HAP-1 (cell line): ENCODE measurements around the gene DES.
"Not testable (repeated sequence)": the region's sequence is repeated elsewhere in the genome, so short reads cannot be mapped to it uniquely, and the experiment has no call there.

Experiments
- DNase-seq, 2 experiments: peaks; one replicate each; pipeline ENCODE4 v3.0.0-alpha.2; 2016 to 2020; ENCODE audit warnings: low spot score in 2 of 2
- H3K27me3 ChIP-seq: fragments of 250-450 bp; sonication (Bioruptor Pico); 2 replicates; pipeline ENCODE4 v1.5.1; 2020; ENCODE audit warnings: low read depth, mild to moderate bottlenecking, moderate library complexity
- H3K36me3 ChIP-seq: fragments of 250-450 bp; sonication (Bioruptor Pico); replicated peaks from 2 replicates; pipeline ENCODE4 v1.5.1; 2020; ENCODE audit warnings: mild to moderate bottlenecking
- H3K4me1 ChIP-seq: fragments of 250-450 bp; sonication (Bioruptor Pico); 2 replicates; pipeline ENCODE4 v1.5.1; 2020; ENCODE audit warnings: mild to moderate bottlenecking
- H3K4me3 ChIP-seq: fragments of 250-450 bp; sonication (Bioruptor Pico); 2 replicates; pipeline ENCODE4 v1.5.1; 2020; ENCODE audit warnings: mild to moderate bottlenecking, moderate library complexity
- H3K9me3 ChIP-seq: fragments of 250-450 bp; sonication (Bioruptor Pico); 2 replicates; pipeline ENCODE4 v1.5.1; 2020; ENCODE audit warnings: mild to moderate bottlenecking, moderate library complexity
- in situ Hi-C: fragments of 300-500 bp; cut with MboI; formaldehyde crosslinking; loops from 3 replicates; pipeline ENCODE4 v1.14.3; 2020; ENCODE audit warnings: low sequenced_read_pairs, inconsistent platforms, mixed read lengths

DES gene

DNA sequence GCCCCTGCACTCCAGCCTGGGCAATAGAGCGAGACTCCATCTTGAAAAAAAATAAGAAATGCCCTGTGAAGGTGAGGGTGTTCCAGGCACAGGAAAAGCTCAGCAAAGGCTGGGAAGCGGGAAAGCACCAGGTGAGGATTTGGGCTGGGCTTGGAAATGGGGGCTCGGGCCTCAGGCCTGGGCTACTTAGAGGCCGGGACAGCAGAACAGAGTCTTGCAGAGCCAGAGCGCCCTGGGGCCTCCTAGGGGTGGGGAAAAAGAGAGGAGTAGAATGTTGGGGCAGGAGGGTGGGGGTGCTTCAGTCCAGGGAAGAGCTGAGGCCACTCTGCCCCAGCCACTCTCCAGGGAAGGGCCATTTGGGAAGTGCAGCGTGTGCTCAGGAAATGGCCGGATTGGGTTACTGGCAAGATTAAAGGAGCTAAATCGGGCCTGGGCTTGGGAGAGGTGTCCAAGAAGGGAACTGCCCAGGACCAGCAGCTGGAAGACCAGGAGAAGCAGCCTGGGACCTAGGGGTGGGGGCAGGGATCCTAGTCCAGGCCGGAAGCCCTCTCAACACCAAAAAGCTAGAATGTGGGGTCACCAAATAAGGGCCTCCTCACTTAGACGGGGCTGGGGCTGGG lies 13.8 kb upstream of the DES start:
- Histone ChIP-seq H3K4me3 (no peak overlapping the region), H3K4me1 (no peaks in the 10 kb centered on the region), H3K36me3 (no peaks in the 10 kb centered on the region), H3K27me3 (no peaks in the 10 kb centered on the region), H3K9me3 (no peaks in the 10 kb centered on the region)
- in situ Hi-C loops, result loop anchor here (5.0 kb wide), 1 partner anchor 128 kb away; no protein-coding TSS in a partner anchor
- no peak for DNase-seq

- H3K4me1 ChIP-seq, result no peaks in the 10 kb centered on the region
- H3K4me3 ChIP-seq, result no peak overlapping the region
- in situ Hi-C loops, result loop anchor here (5.0 kb wide), 1 partner anchor 127 kb away; no protein-coding TSS in a partner anchor
- DNase-seq, result no peak
- H3K9me3 ChIP-seq, result no peaks in the 10 kb centered on the region
- H3K36me3 ChIP-seq, result no peaks in the 10 kb centered on the region
- H3K27me3 ChIP-seq, result no peaks in the 10 kb centered on the region
Observed at GRCh38 chr2:219404954-219405353, 13.2 kb upstream of the DES start.

DNA sequence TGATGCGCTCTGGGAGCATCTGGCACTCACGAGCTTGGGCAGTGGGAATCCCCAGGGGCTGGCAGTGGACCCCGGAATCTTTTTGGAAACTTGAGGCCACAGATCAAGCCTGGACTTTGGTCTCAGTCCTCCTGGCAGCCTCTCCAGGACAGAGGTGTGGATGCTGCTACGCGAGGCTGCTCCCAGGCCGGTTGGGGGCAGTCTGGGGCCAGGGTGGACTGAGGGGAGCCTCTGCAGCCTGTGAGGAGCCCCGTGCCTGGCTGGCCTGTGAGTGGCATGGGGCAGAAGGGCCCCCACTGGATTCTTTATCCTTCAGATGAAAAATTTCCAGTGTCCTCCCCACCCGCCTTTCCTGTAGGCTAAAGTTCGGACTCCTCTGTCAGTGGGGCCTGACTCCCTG lies 12.7 kb upstream of the DES start:
- H3K36me3 ChIP-seq, result no peaks in the 10 kb centered on the region
- DNase-seq, result no peak
- H3K4me1 ChIP-seq, result no peaks in the 10 kb centered on the region
- in situ Hi-C loops, result no loop called here
- H3K27me3 ChIP-seq, result no peaks in the 10 kb centered on the region
- H3K9me3 ChIP-seq, result no peaks in the 10 kb centered on the region
- H3K4me3 ChIP-seq, result no peak overlapping the region

GRCh38 chr2:219405958-219406860 lies 12.0 kb upstream of the DES start:
- no peaks in the 10 kb centered on the region for H3K4me1 ChIP-seq
- no peak overlapping the region for H3K4me3 ChIP-seq
- in situ Hi-C loops, result no loop called here

GRCh38 chr2:219406861-219407230 lies 11.3 kb upstream of the DES start:
- Histone ChIP-seq H3K9me3 (no peaks in the 10 kb centered on the region), H3K4me1 (no peaks in the 10 kb centered on the region), H3K27me3 (no peaks in the 10 kb centered on the region), H3K4me3 (no peak overlapping the region), H3K36me3 (no peaks in the 10 kb centered on the region)
- no peak for DNase-seq
- in situ Hi-C loops, result no loop called here

More at GRCh38 chr2:219405958-219406860, 12.0 kb upstream of the DES start:
- H3K36me3 ChIP-seq, result no peaks in the 10 kb centered on the region
- H3K9me3 ChIP-seq, result no peaks in the 10 kb centered on the region
- H3K27me3 ChIP-seq, result no peaks in the 10 kb centered on the region
- no peak for DNase-seq

- H3K27me3 ChIP-seq, result not testable (repeated sequence)
Observed at GRCh38 chr2:219407343-219407742, 10.8 kb upstream of the DES start.

GRCh38 chr2:219408204-219408603 lies 10.0 kb upstream of the DES start:
- no peak for DNase-seq
- peaks cover 3% of the 10 kb centered on the region; the same call in 1 of the 2 replicates for H3K9me3 ChIP-seq
- in situ Hi-C loops, result no loop called here
- no peaks in the 10 kb centered on the region for H3K4me1 ChIP-seq
- no peak overlapping the region for H3K4me3 ChIP-seq
- no peaks in the 10 kb centered on the region for H3K27me3 ChIP-seq
- no peaks in the 10 kb centered on the region for H3K36me3 ChIP-seq

More at GRCh38 chr2:219407343-219407742, 10.8 kb upstream of the DES start:
- H3K4me1 ChIP-seq, H3K9me3 ChIP-seq, in situ Hi-C loops, H3K36me3 ChIP-seq, DNase-seq, H3K4me3 ChIP-seq: not testable (repeated sequence)

- no peaks in the 10 kb centered on the region for H3K27me3 ChIP-seq
- no peaks in the 10 kb centered on the region for H3K4me1 ChIP-seq
- in situ Hi-C loops, result no loop called here
- no peak overlapping the region for H3K4me3 ChIP-seq
- H3K36me3 ChIP-seq, result no peaks in the 10 kb centered on the region
- no peak for DNase-seq
- H3K9me3 ChIP-seq, result peaks cover 3% of the 10 kb centered on the region; the same call in 1 of the 2 replicates
Observed at GRCh38 chr2:219408631-219409030, 9.5 kb upstream of the DES start.

DNA sequence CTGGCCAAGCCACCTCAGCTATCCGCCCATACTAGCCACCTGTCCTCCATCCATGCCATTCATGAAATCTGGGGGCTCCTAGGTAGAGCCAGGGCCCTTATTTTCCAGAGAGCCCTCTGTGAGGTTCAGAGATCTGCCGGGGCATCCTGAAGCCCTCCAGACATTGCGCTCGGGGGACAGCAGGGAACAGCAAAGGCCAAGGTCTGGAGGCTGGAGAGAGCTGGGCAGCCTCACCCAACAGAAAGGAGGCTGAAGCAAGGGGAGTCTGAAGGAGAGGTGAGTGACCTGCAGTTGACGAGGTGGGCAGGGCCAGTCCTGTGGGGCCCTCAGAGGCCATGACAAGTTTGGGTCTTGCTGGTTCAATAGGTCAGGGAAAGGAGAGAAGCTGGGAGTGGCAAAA lies 8.6 kb upstream of the DES start:
- Histone ChIP-seq H3K27me3 (no peaks in the 10 kb centered on the region), H3K36me3 (no peaks in the 10 kb centered on the region), H3K4me3 (no peak overlapping the region), H3K9me3 (peaks cover 3% of the 10 kb centered on the region; the same call in 1 of the 2 replicates), H3K4me1 (no peaks in the 10 kb centered on the region)
- in situ Hi-C loops, result no loop called here
- no peak for DNase-seq

DNA sequence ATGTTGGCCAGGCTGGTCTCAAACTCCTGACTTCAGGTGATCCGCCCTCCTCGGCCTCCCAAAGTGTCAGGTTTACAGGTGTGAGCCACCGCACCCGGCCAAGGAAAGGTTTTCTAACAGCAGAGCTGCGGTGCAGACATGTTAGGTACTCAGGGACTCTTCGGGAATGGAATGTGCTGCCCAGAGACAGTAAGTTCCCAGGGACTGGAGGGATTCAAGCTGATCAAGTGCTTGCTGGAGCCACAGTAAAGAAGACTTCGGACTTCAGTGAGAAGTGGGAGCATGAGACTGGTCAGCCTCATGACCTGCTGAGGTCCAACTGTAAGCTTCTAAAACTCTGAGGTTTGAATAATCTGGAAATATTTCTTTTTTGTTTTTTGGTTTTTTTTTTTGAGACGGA lies 7.8 kb upstream of the DES start:
- Histone ChIP-seq H3K4me3 (no peak overlapping the region), H3K4me1 (no peaks in the 10 kb centered on the region), H3K9me3 (peaks cover 3% of the 10 kb centered on the region; the same call in 1 of the 2 replicates), H3K36me3 (no peaks in the 10 kb centered on the region), H3K27me3 (no peaks in the 10 kb centered on the region)
- in situ Hi-C loops, result no loop called here
- DNase-seq, result no peak

DNA sequence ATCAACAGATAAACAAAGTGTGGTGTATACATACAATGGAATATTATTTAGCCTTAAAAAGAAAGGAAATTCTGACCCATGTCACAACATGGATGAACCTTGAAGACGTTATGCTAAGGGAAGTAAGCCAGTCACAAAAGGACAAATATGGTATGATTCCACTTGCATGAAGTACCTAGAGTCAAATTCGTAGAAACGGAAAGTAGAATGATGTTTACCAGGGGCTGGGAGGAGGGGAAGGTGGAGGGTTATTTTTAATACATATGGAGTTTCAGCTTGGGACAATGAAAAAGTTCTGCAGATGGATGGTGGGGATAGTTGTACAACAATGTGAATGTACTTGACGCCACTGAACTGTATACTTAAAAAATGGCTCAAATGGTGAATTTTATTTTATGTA lies 3.3 kb upstream of the DES start:
- no peak overlapping the region for H3K4me3 ChIP-seq
- peaks cover 3% of the 10 kb centered on the region; the same call in 1 of the 2 replicates for H3K9me3 ChIP-seq
- H3K27me3 ChIP-seq, result no peaks in the 10 kb centered on the region
- H3K36me3 ChIP-seq, result no peaks in the 10 kb centered on the region
- no peak for DNase-seq
- in situ Hi-C loops, result no loop called here
- H3K4me1 ChIP-seq, result 0 out of 2 replicates have a peak, but pooled peaks cover 3% of the 10 kb centered on the region

DNA sequence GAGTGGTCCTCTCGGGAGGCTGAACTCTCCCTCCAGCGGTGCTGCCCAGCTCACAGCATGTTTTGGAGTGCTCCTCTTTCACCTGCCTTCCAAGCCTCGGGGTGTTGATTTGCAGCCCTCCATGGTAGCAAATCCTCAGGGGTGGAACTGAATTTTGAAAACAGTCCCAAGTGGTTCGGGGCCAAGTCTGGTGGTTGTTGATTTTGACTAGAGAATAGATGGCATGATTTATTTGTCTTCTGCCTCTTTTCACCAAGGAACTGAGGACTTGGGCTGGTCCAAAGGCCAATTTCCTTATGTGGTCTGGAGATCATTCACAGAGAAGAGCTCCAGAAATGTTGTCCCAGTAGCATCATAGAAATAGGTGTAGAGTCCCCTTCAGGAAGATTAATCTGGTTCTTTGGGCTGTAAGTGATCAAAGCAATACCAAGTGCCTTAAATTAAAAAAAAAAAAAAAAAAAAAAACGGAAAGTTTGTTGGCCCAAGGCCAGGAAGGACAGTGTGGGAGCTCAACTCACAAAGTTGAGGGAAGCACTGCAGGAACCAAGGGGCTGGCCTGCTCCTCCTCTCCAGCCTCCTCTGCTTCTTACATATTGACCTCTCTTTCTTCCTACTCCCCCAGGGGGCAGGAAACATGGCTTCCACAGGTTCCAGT lies 2.5 kb upstream of the DES start:
- H3K36me3 ChIP-seq, result no peaks in the 10 kb centered on the region
- H3K4me1 ChIP-seq, result 0 out of 2 replicates have a peak, but pooled peaks cover 3% of the 10 kb centered on the region
- DNase-seq, result no peak
- no peak overlapping the region for H3K4me3 ChIP-seq
- no peaks in the 10 kb centered on the region for H3K27me3 ChIP-seq
- H3K9me3 ChIP-seq, result peaks cover 3% of the 10 kb centered on the region; the same call in 1 of the 2 replicates
- in situ Hi-C loops, result no loop called here

GRCh38 chr2:219416235-219416602 lies 2.0 kb upstream of the DES start:
- in situ Hi-C loops, result no loop called here
- Histone ChIP-seq H3K36me3 (no peaks in the 10 kb centered on the region), H3K4me1 (0 out of 2 replicates have a peak, but pooled peaks cover 3% of the 10 kb centered on the region), H3K27me3 (no peaks in the 10 kb centered on the region), H3K9me3 (peaks cover 3% of the 10 kb centered on the region; the same call in 1 of the 2 replicates), H3K4me3 (no peak overlapping the region)
- no peak for DNase-seq
